HEK293T (cell line): ENCODE measurements around the gene SLC37A3.

Experiments
- ELF4 ChIP-seq: fragments of 450-650 bp; IDR thresholded peaks from 2 replicates; pipeline ENCODE4 v1.6.1; 2017; ENCODE audit warnings: antibody characterized with exemption
- SP1 ChIP-seq: fragments of 450-650 bp; IDR thresholded peaks from 2 replicates; pipeline ENCODE4 v1.6.1; 2017

DNA sequence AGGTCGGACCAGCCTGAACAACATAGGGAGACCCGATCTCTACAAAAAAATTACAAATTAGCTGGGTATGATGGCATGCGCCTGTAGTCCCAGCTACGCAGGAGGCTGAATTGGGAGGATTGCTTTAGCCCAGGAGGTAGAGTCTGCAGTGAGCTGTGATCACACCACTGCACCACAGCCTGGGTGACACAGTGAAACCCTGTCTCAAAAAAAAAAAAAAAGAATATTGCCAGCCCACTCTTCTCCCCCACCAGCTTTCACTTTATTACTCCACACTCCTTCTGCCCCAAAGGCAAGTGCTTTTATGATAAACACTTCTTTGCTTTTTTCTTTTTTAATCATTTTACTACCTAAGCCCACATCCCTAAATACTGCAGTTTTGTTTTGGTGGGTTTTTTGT lies 20.3 kb upstream of the SLC37A3 start:
- no peak for TF ChIP-seq ELF4
- no peak for TF ChIP-seq SP1
